Body of pancreas (tissue), 4 donors: ENCODE data around the gene NCAM2. TPM values are rescaled to one million over a fixed set of nuclear protein-coding genes. Genes with fewer than 3 reads are reported as not detected.

Source experiments
- ATAC-seq: fragments of 150-250 bp; one replicate; pipeline ENCODE4 v1.9.1; 2016
- DNase-seq, 4 donors: peaks; one replicate each; pipeline ENCODE4 v3.0.0-alpha.2; 2019
- H3K27ac ChIP-seq, 4 donors: fragments of 200-600 bp; sonication (generic); 1 replicate in 3 of 4; 2 replicates in 1 of 4; pipeline versions ENCODE4 v1.5.1 to v1.6.1; 2016 to 2019; ENCODE audit warnings: mild to moderate bottlenecking in 1 of 4, mixed read lengths in 1 of 4, moderate library complexity in 1 of 4
- H3K27me3 ChIP-seq, 2 donors: fragments of 200-600 bp; sonication (generic); one replicate each; pipeline ENCODE4 v1.6.0; 2016; ENCODE audit warnings: mild to moderate bottlenecking in 1 of 2
- H3K36me3 ChIP-seq, 2 donors: fragments of 200-600 bp; sonication (generic); replicated peaks in 1 of 2; 2 replicates each; pipeline ENCODE4 v1.5.1; 2016; ENCODE audit warnings: low read depth in 2 of 2; ENCODE audit not compliant: insufficient read depth in 1 of 2
- H3K4me1 ChIP-seq: fragments of 200-600 bp; sonication (generic); one replicate; pipeline ENCODE4 v1.6.0; 2016
- H3K4me3 ChIP-seq, 2 donors: fragments of 200-600 bp; sonication (generic); 1 replicate in 1 of 2; 2 replicates in 1 of 2; pipeline ENCODE4 v1.5.1; 2016 to 2019
- H3K9me3 ChIP-seq, 3 donors: fragments of 200-600 bp; sonication (generic); 1 replicate in 2 of 3; 2 replicates in 1 of 3; pipeline ENCODE4 v1.5.1; 2016
- CTCF ChIP-seq, 7 experiments: fragments of 450-650 bp in 4 of 7; fragments of 200-600 bp in 3 of 7; sonication (generic) in 3 of 7; IDR thresholded peaks; one replicate each; pipeline ENCODE4 v1.5.1; 2016 to 2019; ENCODE audit warnings: antibody characterized with exemption in 7 of 7
- POLR2A ChIP-seq, 3 donors: fragments of 450-650 bp; IDR thresholded peaks; one replicate each; pipeline ENCODE4 v1.6.1; 2016; ENCODE audit warnings: antibody characterized with exemption in 3 of 3, mild to moderate bottlenecking in 2 of 3
- WGBS, 2 donors: methylation state at CpG; one replicate each; pipeline ENCODE4 v1.1.5; 2017; 5-methylcytosine and 5-hydroxymethylcytosine counted together
- intact Hi-C: fragments of 100-400 bp; cut with DNase I; formaldehyde crosslinking; loops from one replicate; pipeline ENCODE4 v1.15.1; 2023
- total RNA-seq, 2 donors: library from RNA; depleted of rRNA; stranded (reverse); fragments of >200 nt; gene quantifications; one replicate each; pipeline ENCODE4 v1.1.0, GENCODE V29; 2016

NCAM2 gene
- total RNA-seq, 2 donors from 2014 or later: under 0.01 to 0.26 TPM

- no peaks in the 10 kb centered on the region for H3K27me3 ChIP-seq
- intact Hi-C loops: no loop called here
- no peaks in the 10 kb centered on the region for H3K9me3 ChIP-seq
- no peak for TF ChIP-seq CTCF (IDR thresholded peaks at IDR 0.05)
- TF ChIP-seq POLR2A (IDR thresholded peaks at IDR 0.05): no peak
- DNase-seq: no peak
- peaks cover 15% of the 10 kb centered on the region for H3K4me1 ChIP-seq
- no peaks in the 10 kb centered on the region for H3K36me3 ChIP-seq
- H3K27ac ChIP-seq: no peak overlapping the region
- H3K4me3 ChIP-seq: no peak overlapping the region
- 35 to 44% methylated on average over 4 of the region's 4 CpGs for WGBS, 2 donors
- ATAC-seq: no peak
These were observed 3.9 kb downstream of the NCAM2 start for GRCh38 chr21:21002153-21002552.

GRCh38 chr21:21003701-21004100, 5.5 kb downstream of the NCAM2 start:
- DNase-seq: no peak
- ATAC-seq: no peak
- intact Hi-C loops: no loop called here
- TF ChIP-seq CTCF (IDR thresholded peaks at IDR 0.05) (peak in 1 of 7 experiments; percentile 23), POLR2A (IDR thresholded peaks at IDR 0.05) (no peak)
- H3K27me3 ChIP-seq: no peaks in the 10 kb centered on the region
- no peaks in the 10 kb centered on the region for H3K36me3 ChIP-seq
- H3K9me3 ChIP-seq: no peaks in the 10 kb centered on the region
- WGBS, 2 donors: 24 to 35% methylated on average over 4 of the region's 4 CpGs
- H3K27ac ChIP-seq: no peak overlapping the region
- peaks cover 3% of the 10 kb centered on the region for H3K4me1 ChIP-seq
- H3K4me3 ChIP-seq: no peak overlapping the region

GRCh38 chr21:21007606-21008005, 9.4 kb downstream of the NCAM2 start:
- no peaks in the 10 kb centered on the region for H3K36me3 ChIP-seq
- 41 to 51% methylated on average over 6 of the region's 6 CpGs for WGBS, 2 donors
- no peak for TF ChIP-seq CTCF (IDR thresholded peaks at IDR 0.05)
- no peak for TF ChIP-seq POLR2A (IDR thresholded peaks at IDR 0.05)
- ATAC-seq (no peak), DNase-seq (no peak)
- no peaks in the 10 kb centered on the region for H3K4me1 ChIP-seq
- no peak overlapping the region for H3K4me3 ChIP-seq
- no peaks in the 10 kb centered on the region for H3K27me3 ChIP-seq
- intact Hi-C loops: no loop called here
- no peaks in the 10 kb centered on the region for H3K9me3 ChIP-seq
- H3K27ac ChIP-seq: no peak overlapping the region

- Histone ChIP-seq H3K9me3 (no peaks in the 10 kb centered on the region), H3K27ac (no peak overlapping the region), H3K36me3 (no peaks in the 10 kb centered on the region), H3K4me3 (no peak overlapping the region), H3K4me1 (no peaks in the 10 kb centered on the region), H3K27me3 (no peaks in the 10 kb centered on the region)
- WGBS, 2 donors: 49 to 52% methylated on average over 3 of the region's 3 CpGs
- ATAC-seq (no peak), DNase-seq (no peak)
- TF ChIP-seq POLR2A (IDR thresholded peaks at IDR 0.05) (no peak), CTCF (IDR thresholded peaks at IDR 0.05) (no peak)
- intact Hi-C loops: no loop called here
These were observed 12.0 kb downstream of the NCAM2 start for GRCh38 chr21:21010228-21010627.

GRCh38 chr21:21010698-21011097, 12.5 kb downstream of the NCAM2 start:
- no peak overlapping the region for H3K4me3 ChIP-seq
- H3K27ac ChIP-seq: no peak overlapping the region
- H3K9me3 ChIP-seq: no peaks in the 10 kb centered on the region
- no peaks in the 10 kb centered on the region for H3K4me1 ChIP-seq
- WGBS, 2 donors: 35 to 49% methylated on average over 3 of the region's 3 CpGs
- intact Hi-C loops: no loop called here
- DNase-seq (no peak), ATAC-seq (no peak)
- TF ChIP-seq POLR2A (IDR thresholded peaks at IDR 0.05): no peak
- TF ChIP-seq CTCF (IDR thresholded peaks at IDR 0.05): no peak
- H3K27me3 ChIP-seq: no peaks in the 10 kb centered on the region
- no peaks in the 10 kb centered on the region for H3K36me3 ChIP-seq
